ENCODE results near the gene RAB4B.

The RAB4B gene

GRCh38 chr19:40797166-40797962 lies 19.3 kb downstream of the RAB4B start:
- POLR2A ChIA-PET = interaction anchor here (0.6 to 3.6 kb wide), 8 partner anchors 9 to 354 kb away, joined by 3 to 66 read pairs (median 4); partner anchors contain the start of gene RAB4B
- CTCF ChIA-PET = interaction anchor here (0.7 to 5.0 kb wide), 7 partner anchors 10 to 352 kb away, joined by 3 to 43 read pairs (median 3); partner anchors contain the start of gene RAB4B
- peak overlapping the region; percentile 77; the same call in 1 of the 2 replicates for H3K27ac ChIP-seq (ENCODE audit: extremely low read depth, low read depth, low read length)

GRCh38 chr19:40797963-40798682 lies 20.1 kb downstream of the RAB4B start:
- ChIA-PET POLR2A (interaction anchor here (0.6 to 3.6 kb wide), 13 partner anchors 10 to 466 kb away, joined by 3 to 66 read pairs (median 3); partner anchors contain the start of genes ACTMAP, COQ8B, HNRNPUL1 and ITPKC), CTCF (interaction anchor here (0.7 to 5.0 kb wide), 17 partner anchors 9 to 351 kb away, joined by 3 to 43 read pairs (median 4); partner anchors contain the start of genes COQ8B, ITPKC and RAB4B)
- Histone ChIP-seq H3K36me3 (ENCODE audit: control insufficient read depth in 2 of 2, insufficient read depth in 1 of 2, low read length in 2 of 2) (peaks cover 27 to 40% of the 10 kb centered on the region in 2 experiments), H3K9me3 (ENCODE audit: control insufficient read depth, insufficient read depth, low read depth, low read length) (no peaks in the 10 kb centered on the region), H3K4me1 (ENCODE audit: control insufficient read depth, insufficient read depth, low read length) (peaks cover 36% of the 10 kb centered on the region), H3K27ac (ENCODE audit: extremely low read depth, low read depth, low read length) (peak overlapping the region; percentile 77), H3K4me3 (ENCODE audit: low read depth, low read length) (peak overlapping the region; percentile 44)
- TF ChIP-seq OVOL3 (tag by site-specific recombination; IDR thresholded peaks at IDR 0.05) (no peak; the same call in 1 of the 2 replicates), KLF16 (tag by site-specific recombination; IDR thresholded peaks at IDR 0.05) (no peak), AEBP2 (tag by site-specific recombination; IDR thresholded peaks at IDR 0.05; ENCODE audit: borderline replicate concordance) (no peak), ZNF658 (tag by site-specific recombination; IDR thresholded peaks at IDR 0.05) (no peak), ZNF132 (tag by site-specific recombination; IDR thresholded peaks at IDR 0.05; ENCODE audit: borderline replicate concordance) (no peak), ZNF23 (tag by site-specific recombination; IDR thresholded peaks at IDR 0.05; ENCODE audit: borderline replicate concordance) (no peak), ZNF624 (tag by site-specific recombination; IDR thresholded peaks at IDR 0.05) (no peak), ZNF155 (tag by site-specific recombination; IDR thresholded peaks at IDR 0.05) (no peak), ZNF596 (tag by site-specific recombination; IDR thresholded peaks at IDR 0.05) (0 out of 2 replicates have a peak, but pooled peaks have one; percentile 6), ZNF660 (tag by site-specific recombination; IDR thresholded peaks at IDR 0.05) (no peak), ZNF48 (tag by site-specific recombination; IDR thresholded peaks at IDR 0.05) (no peak), ZBTB6 (tag by site-specific recombination; IDR thresholded peaks at IDR 0.05) (peak; percentile 63; the same call in 1 of the 2 replicates)

More at GRCh38 chr19:40797166-40797962, 19.3 kb downstream of the RAB4B start:
- Histone ChIP-seq H3K4me3 (ENCODE audit: low read depth, low read length) (no peak overlapping the region), H3K4me1 (ENCODE audit: control insufficient read depth, insufficient read depth, low read length) (peaks cover 30% of the 10 kb centered on the region), H3K36me3 (ENCODE audit: control insufficient read depth in 2 of 2, insufficient read depth in 1 of 2, low read length in 2 of 2) (peaks cover 19 to 40% of the 10 kb centered on the region in 2 experiments), H3K9me3 (ENCODE audit: control insufficient read depth, insufficient read depth, low read depth, low read length) (no peaks in the 10 kb centered on the region)
- TF ChIP-seq ZNF416 (tag by site-specific recombination; IDR thresholded peaks at IDR 0.05) (no peak), ZNF211 (tag by site-specific recombination; IDR thresholded peaks at IDR 0.05; ENCODE audit: low read depth) (no peak), ZNF18 (tag by site-specific recombination; IDR thresholded peaks at IDR 0.05) (peak; percentile 14; the same call in 1 of the 2 replicates), ZNF621 (tag by site-specific recombination; IDR thresholded peaks at IDR 0.05) (no peak), ZNF366 (tag by site-specific recombination; conservative IDR thresholded peaks at IDR 0.05) (no peak), ZNF302 (tag by site-specific recombination; IDR thresholded peaks at IDR 0.05; ENCODE audit: low read depth) (no peak), SCRT2 (tag by site-specific recombination; IDR thresholded peaks at IDR 0.05) (peak; percentile 71), ZNF529 (tag by site-specific recombination; IDR thresholded peaks at IDR 0.05; ENCODE audit: insufficient replicate concordance) (no peak), ZNF121 (tag by site-specific recombination; IDR thresholded peaks at IDR 0.05) (peak; percentile 92), ZNF37A (tag by site-specific recombination; IDR thresholded peaks at IDR 0.05) (no peak), INSM2 (tag by site-specific recombination; IDR thresholded peaks at IDR 0.05) (no peak), ZNF157 (tag by site-specific recombination; IDR thresholded peaks at IDR 0.05) (peak; percentile 14; the same call in 1 of the 2 replicates), SP2 (tag by site-specific recombination; IDR thresholded peaks at IDR 0.05) (no peak), ZNF549 (tag by site-specific recombination; IDR thresholded peaks at IDR 0.05) (no peak), ZNF544 (tag by site-specific recombination; IDR thresholded peaks at IDR 0.05) (no peak), ZNF394 (tag by site-specific recombination; IDR thresholded peaks at IDR 0.05; ENCODE audit: borderline replicate concordance) (no peak), SALL2 (tag by site-specific recombination; IDR thresholded peaks at IDR 0.05; ENCODE audit: borderline replicate concordance) (no peak), ZNF169 (tag by site-specific recombination; IDR thresholded peaks at IDR 0.05) (no peak), ZNF350 (tag by site-specific recombination; IDR thresholded peaks at IDR 0.05) (no peak), BCL11A (tag by site-specific recombination; IDR thresholded peaks at IDR 0.05; ENCODE audit: low read depth) (no peak)
